Gastrocnemius medialis (tissue), 4 donors: Measurements from ENCODE around the gene AGK. TPM values are rescaled to one million over a fixed set of nuclear protein-coding genes. Genes with fewer than 3 reads are reported as not detected.

Experiments used
- ATAC-seq, 2 donors: fragments of 150-250 bp; one replicate each; pipeline ENCODE4 v1.9.1; 2016
- DNase-seq, 2 donors: peaks; one replicate each; pipeline ENCODE4 v3.0.0-alpha.2; 2019
- H3K27ac ChIP-seq, 4 donors: fragments of 200-600 bp; sonication (generic); 1 replicate in 1 of 4; 2 replicates in 3 of 4; pipeline ENCODE4 v1.5.1; 2016 to 2018; ENCODE audit warnings: mild to moderate bottlenecking in 2 of 4, moderate library complexity in 1 of 4
- H3K27me3 ChIP-seq, 3 donors: fragments of 200-600 bp; sonication (generic) in 2 of 3; 1 replicate in 1 of 3; 2 replicates in 2 of 3; pipeline versions ENCODE4 v1.5.1 to v1.6.0; 2016 to 2019; ENCODE audit warnings: mild to moderate bottlenecking in 1 of 3, moderate library complexity in 1 of 3
- H3K36me3 ChIP-seq, 2 donors: fragments of 200-600 bp; sonication (generic) in 1 of 2; one replicate each; pipeline ENCODE4 v1.5.1; 2017 to 2018
- H3K4me1 ChIP-seq, 2 donors: fragments of 200-600 bp; sonication (generic) in 1 of 2; one replicate each; pipeline ENCODE4 v1.5.1; 2016 to 2017; ENCODE audit warnings: mild to moderate bottlenecking in 2 of 2
- H3K4me3 ChIP-seq, 4 donors: fragments of 200-600 bp; sonication (generic) in 3 of 4; 1 replicate in 1 of 4; 2 replicates in 3 of 4; pipeline ENCODE4 v1.5.1; 2016 to 2019; ENCODE audit warnings: mild to moderate bottlenecking in 2 of 4
- H3K9me3 ChIP-seq, 3 donors: fragments of 200-600 bp; sonication (generic) in 2 of 3; 1 replicate in 1 of 3; 2 replicates in 2 of 3; pipeline ENCODE4 v1.5.1; 2016 to 2019
- POLR2A ChIP-seq, 2 donors: fragments of 450-650 bp; IDR thresholded peaks; one replicate each; pipeline ENCODE4 v1.6.1; 2017; ENCODE audit warnings: antibody characterized with exemption in 2 of 2, mild to moderate bottlenecking in 2 of 2, moderate library complexity in 2 of 2
- in situ Hi-C, 4 donors: fragments of 200-750 bp; cut with MboI; loops; one replicate each; pipeline versions ENCODE4 v1.15.0 to v1.8.0; 2017; ENCODE audit warnings: low sequenced_read_pairs in 4 of 4
- intact Hi-C: fragments of 100-400 bp; cut with DNase I; formaldehyde crosslinking; loops from one replicate; pipeline ENCODE4 v1.15.1; 2023; ENCODE audit warnings: low total_unique reads
- total RNA-seq, 4 donors: library from RNA; depleted of rRNA; stranded (reverse); fragments of >200 nt; gene quantifications; one replicate each; pipeline versions ENCODE4 v1.1.0 to v1.2.3, GENCODE V29; 2016
- TF ChIP-seq, protein P1 (sequence below), 5 experiments: fragments of 450-650 bp in 3 of 5; fragments of 200-600 bp in 2 of 5; sonication (generic) in 2 of 5; IDR thresholded peaks in 4 of 5; conservative IDR thresholded peaks in 1 of 5; 1 replicate in 4 of 5; 2 replicates in 1 of 5; pipeline ENCODE4 v1.5.1; 2016 to 2019; ENCODE audit warnings: antibody characterized with exemption in 5 of 5, mild to moderate bottlenecking in 3 of 5, moderate library complexity in 3 of 5

Gene AGK
- total RNA-seq, 4 donors from 2014 or later = 6.5 to 17.1 (median 11.5) TPM

DNA sequence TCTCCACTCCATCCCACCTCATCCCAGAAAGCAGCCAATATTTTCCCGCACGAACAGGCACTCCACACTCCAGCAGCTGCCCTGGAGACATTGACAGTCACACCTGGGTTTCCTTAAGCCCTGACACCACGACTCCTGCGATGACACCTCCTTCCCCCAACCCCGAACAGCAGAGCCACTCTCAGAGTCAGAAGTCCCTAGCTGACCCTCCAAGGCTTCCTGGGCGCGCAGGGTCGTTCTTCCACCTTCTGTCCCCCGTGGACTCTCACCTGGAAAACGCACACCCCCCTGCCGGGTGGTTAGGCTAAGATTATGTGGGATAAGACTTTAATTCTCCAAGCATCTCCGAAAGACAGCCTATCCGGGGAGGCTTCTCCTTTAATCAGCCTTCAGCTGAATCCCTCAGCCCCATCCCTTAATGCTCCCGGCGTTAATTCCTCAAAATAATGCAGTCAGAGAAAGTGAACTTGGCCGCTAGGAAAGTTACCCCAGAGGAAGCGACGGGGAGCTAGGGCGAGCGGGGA is 149.7 kb downstream of the AGK start:
- intact Hi-C loops = no loop called here
- no peak for DNase-seq

DNA sequence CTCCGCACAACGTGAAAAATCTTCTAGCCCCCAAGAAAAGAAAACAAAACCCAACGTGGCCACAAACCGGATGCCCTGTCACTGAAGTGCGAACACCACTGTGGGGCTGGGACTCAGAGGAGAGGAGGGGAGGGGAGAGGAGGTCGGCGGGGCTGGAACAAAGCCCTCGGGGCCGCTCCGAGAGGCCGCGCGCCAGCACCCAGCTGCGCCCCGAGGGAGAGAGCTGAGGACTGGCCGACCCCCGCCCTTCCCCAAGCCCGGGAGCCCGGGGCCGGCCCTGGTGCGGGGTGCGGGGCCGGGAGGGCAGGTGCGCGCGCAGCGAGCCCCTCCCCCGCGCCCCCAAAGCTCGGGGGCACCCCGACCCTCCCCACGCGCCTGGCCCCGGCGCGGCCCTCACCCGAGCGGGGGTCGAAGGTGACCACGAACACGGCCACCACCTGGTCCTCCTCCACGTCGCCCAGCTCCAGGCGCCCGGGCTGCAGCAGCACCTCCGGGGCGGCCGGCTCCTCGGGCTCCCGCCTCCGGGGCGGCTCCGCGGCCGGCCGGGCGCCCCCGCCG is 150.4 kb downstream of the AGK start:
- DNase-seq (peak in 1 of 2 donors; percentile 22), ATAC-seq (peak; percentile 58 to 70)
- Histone ChIP-seq H3K4me3 (peak overlapping the region; percentile 66 to 90 (median 70)), H3K4me1 (peaks cover 18 to 24% of the 10 kb centered on the region in 2 donors), H3K27ac (peak overlapping the region; percentile 78 to 84 (median 80)), H3K36me3 (no peaks in the 10 kb centered on the region), H3K9me3 (no peaks in the 10 kb centered on the region), H3K27me3 (no peaks in the 10 kb centered on the region)
- in situ Hi-C loops (no loop called here), intact Hi-C loops (loop anchor here (2.0 kb wide), 1 partner anchor 37 kb away; the partner anchor contains the start of gene SSBP1)
- TF ChIP-seq, protein P1, sequence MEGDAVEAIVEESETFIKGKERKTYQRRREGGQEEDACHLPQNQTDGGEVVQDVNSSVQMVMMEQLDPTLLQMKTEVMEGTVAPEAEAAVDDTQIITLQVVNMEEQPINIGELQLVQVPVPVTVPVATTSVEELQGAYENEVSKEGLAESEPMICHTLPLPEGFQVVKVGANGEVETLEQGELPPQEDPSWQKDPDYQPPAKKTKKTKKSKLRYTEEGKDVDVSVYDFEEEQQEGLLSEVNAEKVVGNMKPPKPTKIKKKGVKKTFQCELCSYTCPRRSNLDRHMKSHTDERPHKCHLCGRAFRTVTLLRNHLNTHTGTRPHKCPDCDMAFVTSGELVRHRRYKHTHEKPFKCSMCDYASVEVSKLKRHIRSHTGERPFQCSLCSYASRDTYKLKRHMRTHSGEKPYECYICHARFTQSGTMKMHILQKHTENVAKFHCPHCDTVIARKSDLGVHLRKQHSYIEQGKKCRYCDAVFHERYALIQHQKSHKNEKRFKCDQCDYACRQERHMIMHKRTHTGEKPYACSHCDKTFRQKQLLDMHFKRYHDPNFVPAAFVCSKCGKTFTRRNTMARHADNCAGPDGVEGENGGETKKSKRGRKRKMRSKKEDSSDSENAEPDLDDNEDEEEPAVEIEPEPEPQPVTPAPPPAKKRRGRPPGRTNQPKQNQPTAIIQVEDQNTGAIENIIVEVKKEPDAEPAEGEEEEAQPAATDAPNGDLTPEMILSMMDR (IDR thresholded peaks at IDR 0.05 in 4 of 5, conservative IDR thresholded peaks at IDR 0.05 in 1 of 5) = no peak
- TF ChIP-seq POLR2A (IDR thresholded peaks at IDR 0.05) = no peak

More for the DNA sequence above, 149.7 kb downstream of the AGK start:
- Histone ChIP-seq H3K9me3 (no peaks in the 10 kb centered on the region), H3K4me1 (peaks cover 18 to 26% of the 10 kb centered on the region in 2 donors), H3K36me3 (no peaks in the 10 kb centered on the region), H3K4me3 (peak overlapping the region; percentile 66 to 90 (median 70)), H3K27me3 (no peaks in the 10 kb centered on the region), H3K27ac (peak overlapping the region; percentile 78 to 84 (median 80))
- in situ Hi-C loops = no loop called here
- peak in 1 of 2 donors; percentile 12 for ATAC-seq
- TF ChIP-seq, protein P1 (IDR thresholded peaks at IDR 0.05 in 4 of 5, conservative IDR thresholded peaks at IDR 0.05 in 1 of 5) = peak in 1 of 5 experiments; percentile 8
- no peak for TF ChIP-seq POLR2A (IDR thresholded peaks at IDR 0.05)

DNA sequence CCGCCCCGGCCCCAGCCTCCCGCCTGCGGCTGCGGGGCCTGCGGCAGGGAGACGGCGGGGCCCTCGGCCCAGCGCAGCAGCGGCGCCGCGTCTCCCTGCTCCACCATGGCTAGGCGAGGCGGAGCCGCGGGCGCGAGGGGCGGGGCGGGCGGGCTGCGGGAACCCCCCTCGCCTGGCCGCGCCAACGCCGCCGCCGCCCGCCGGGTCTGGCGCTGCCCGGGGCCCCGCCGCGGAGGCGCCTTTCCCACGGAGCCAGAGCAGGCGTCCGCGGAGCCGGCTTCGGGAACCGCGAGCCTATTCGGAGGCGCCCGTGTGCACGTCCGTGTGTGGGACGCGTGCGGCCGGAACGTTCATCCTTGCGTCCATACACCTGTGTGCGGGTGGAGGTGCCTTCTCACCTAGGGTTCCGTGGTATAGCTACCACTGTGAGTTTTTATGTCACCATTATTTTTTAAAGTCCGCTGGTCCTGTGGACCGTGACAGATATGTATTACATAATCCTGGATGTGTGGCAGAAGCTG is 150.9 kb downstream of the AGK start, which contains the start of gene DENND11:
TSS of gene DENND11 (minus strand) at position 120 of the 521 bp plus-strand sequence. CDS start at position 107, 13 bp downstream.
- intact Hi-C loops (loop anchor here (2.0 kb wide), 1 partner anchor 37 kb away; the partner anchor contains the start of gene SSBP1), in situ Hi-C loops (no loop called here)
- Histone ChIP-seq H3K4me1 (peaks cover 18 to 20% of the 10 kb centered on the region in 2 donors), H3K27ac (peak within 1 kb of the TSS; percentile 78 to 84 (median 80)), H3K4me3 (peak within 1 kb of the TSS; percentile 66 to 90 (median 76)), H3K9me3 (no peaks in the 10 kb centered on the region), H3K36me3 (no peaks in the 10 kb centered on the region), H3K27me3 (no peaks in the 10 kb centered on the region)
- ATAC-seq = peak; percentile 84 to 89
- DNase-seq = peak in 1 of 2 donors; percentile 20
- TF ChIP-seq, protein P1 (IDR thresholded peaks at IDR 0.05 in 4 of 5, conservative IDR thresholded peaks at IDR 0.05 in 1 of 5) = no peak
- no peak for TF ChIP-seq POLR2A (IDR thresholded peaks at IDR 0.05)

DNA sequence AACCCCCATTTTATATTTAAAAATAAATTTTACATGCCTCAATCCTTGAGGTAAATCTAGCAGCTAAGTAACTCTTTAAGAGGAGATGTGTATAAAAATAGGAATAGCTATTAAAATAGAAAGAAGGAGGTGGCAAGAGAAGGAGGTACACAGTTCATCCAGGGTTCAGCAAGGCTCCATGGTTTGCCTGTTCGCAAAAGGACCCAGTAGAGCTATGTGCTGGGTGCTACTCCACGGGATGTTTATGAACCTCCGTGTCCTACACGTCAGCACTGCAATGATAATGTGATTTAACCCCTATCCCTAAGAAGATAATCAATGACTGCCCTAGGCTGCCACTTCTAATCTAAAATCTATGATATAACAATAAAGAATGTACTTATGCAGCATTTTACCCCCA is 151.7 kb downstream of the AGK start:
- TF ChIP-seq, protein P1 (IDR thresholded peaks at IDR 0.05 in 4 of 5, conservative IDR thresholded peaks at IDR 0.05 in 1 of 5) = no peak
- TF ChIP-seq POLR2A (IDR thresholded peaks at IDR 0.05) = no peak
- DNase-seq (no peak), ATAC-seq (no peak)
- H3K4me1 ChIP-seq = peaks cover 15 to 18% of the 10 kb centered on the region in 2 donors
- no peaks in the 10 kb centered on the region for H3K9me3 ChIP-seq
- intact Hi-C loops = loop anchor here (2.0 kb wide), 1 partner anchor 36 kb away; the partner anchor contains the start of gene SSBP1
- peak overlapping the region in 3 of 4 donors; percentile 66 to 78 (median 77) for H3K4me3 ChIP-seq
- H3K27me3 ChIP-seq = no peaks in the 10 kb centered on the region
- in situ Hi-C loops = no loop called here
- no peaks in the 10 kb centered on the region for H3K36me3 ChIP-seq
- peak overlapping the region in 2 of 4 donors; percentile 78 to 81 for H3K27ac ChIP-seq
